Activated naive CD8-positive, alpha-beta T cell treated with anti-CD3 and anti-CD28 coated beads, Interleukin-2, amount 50 U/mL, for 16 hours (primary cell): ENCODE measurements around the gene FBXW11.
"Not testable (repeated sequence)": the region's sequence is repeated elsewhere in the genome, so short reads cannot be mapped to it uniquely, and the experiment has no call there.

Source experiments
- DNase-seq: peaks from one replicate; pipeline ENCODE4 v3.0.0-alpha.2; 2020; ENCODE audit warnings: low read depth, low spot score

Gene FBXW11

GRCh38 chr5:171984748-171985419, 21.6 kb downstream of the FBXW11 start:
- no peak for DNase-seq

- DNase-seq, result no peak
Measured at GRCh38 chr5:171981847-171982246, 24.6 kb downstream of the FBXW11 start.

- DNase-seq, result no peak
Measured at GRCh38 chr5:171980792-171981191, 25.6 kb downstream of the FBXW11 start.

DNA sequence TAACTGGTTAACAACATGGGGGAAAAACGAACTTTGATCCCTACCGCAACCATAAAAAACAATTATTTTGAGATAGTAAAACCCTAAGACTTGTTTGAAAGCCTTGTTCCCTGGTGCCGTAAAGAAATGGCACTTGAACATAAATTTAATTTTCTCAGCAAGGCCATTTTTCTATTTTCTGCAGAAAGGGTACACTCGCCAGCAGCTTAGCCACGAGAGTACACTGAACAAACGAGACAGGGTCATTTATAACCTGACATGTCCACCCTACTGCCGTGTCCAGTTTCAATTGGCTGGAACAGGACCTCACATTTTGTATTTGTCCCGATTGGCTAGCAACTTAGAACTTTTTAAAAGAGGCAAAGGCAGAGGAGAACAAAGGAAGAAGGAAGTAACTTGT, 26.8 kb downstream of the FBXW11 start:
- no peak for DNase-seq

- DNase-seq, result no peak
Measured at GRCh38 chr5:171978519-171978918, 27.9 kb downstream of the FBXW11 start.

- DNase-seq, result no peak
Measured at GRCh38 chr5:171978016-171978415, 28.4 kb downstream of the FBXW11 start.

DNA sequence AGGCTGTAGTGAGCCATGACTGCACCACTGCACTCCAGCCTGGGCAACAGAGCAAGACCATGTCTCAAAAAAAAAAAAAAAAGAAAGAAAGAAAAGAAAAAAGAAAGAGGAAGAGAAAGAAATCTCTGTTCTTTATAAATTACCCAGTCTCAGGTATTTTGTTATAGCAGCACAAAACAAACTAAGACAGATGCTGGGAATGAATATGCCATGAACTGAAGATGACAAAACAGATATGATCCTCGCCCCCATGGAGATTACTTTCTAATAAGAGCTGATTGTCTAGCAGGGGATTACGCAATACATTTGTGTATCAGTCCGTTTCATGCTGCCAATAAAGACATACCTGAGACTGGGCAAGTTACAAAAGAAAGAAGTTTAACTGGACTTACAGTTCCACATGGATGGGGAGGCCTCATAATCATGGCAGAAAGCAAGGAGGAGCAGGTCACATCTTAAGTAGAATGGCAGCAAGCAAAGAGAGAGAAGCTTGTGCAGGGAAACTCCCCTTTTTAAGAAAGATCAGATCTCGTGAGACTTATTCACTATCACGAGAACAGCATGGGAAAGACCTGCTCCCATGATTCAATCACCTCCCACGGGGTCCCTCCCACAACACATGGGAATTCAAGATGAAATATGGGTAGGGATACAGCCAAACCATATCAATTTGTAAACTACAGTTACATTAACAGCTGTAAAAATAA, 29.0 kb downstream of the FBXW11 start:
- DNase-seq, result not testable (repeated sequence)

GRCh38 chr5:171975877-171976667, 30.4 kb downstream of the FBXW11 start:
- DNase-seq, result no peak

- no peak for DNase-seq
Measured at GRCh38 chr5:171975262-171975876, 31.1 kb downstream of the FBXW11 start.

GRCh38 chr5:171970826-171971225, 35.6 kb downstream of the FBXW11 start:
- DNase-seq, result no peak

- no peak for DNase-seq
Measured at GRCh38 chr5:171969288-171969880, 37.1 kb downstream of the FBXW11 start.

- no peak for DNase-seq
Measured at GRCh38 chr5:171968531-171968930, 37.9 kb downstream of the FBXW11 start.

DNA sequence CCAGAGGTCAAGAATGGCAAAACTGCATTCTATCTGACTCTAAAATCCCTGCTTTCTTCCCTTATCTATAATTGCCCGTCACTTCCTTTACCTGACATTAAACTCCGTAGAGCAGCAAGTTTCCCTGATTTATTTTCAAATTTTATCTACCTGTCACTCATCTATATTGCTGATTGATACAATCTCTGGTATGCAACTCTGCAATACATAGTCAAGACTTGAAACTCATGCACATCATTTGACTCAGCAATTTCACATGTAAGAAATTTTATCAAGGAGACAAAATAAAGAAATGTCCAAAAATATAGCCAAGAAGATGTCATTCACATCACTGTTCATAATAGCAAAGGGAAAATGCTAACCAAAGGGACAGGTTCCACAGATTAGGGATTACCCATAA, 39.5 kb downstream of the FBXW11 start:
- DNase-seq, result no peak

GRCh38 chr5:171966270-171966669, 40.2 kb downstream of the FBXW11 start:
- DNase-seq, result no peak

DNA sequence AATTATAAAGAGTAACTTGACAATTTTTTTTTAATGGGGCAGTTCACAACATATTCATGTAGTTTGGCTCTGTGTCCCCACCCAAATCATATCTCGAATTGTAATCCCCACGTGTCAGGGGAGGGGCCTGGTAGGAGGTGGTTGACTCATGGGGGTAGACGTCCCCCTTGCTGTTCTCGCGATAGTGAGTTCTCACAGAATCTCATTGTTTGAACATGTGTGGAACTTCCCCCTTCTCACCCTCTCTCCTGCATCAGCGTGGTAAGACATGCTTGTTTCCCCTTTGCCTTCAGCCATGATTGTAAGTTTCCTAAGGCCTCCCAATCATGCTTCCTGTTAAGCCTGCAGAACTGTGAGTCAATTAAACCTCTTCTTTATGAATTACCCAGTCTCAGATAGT, 40.7 kb downstream of the FBXW11 start:
- DNase-seq, result peak; percentile 11

GRCh38 chr5:171963416-171963815, 43.0 kb downstream of the FBXW11 start:
- DNase-seq, result no peak

- DNase-seq, result peak; percentile 17
Measured at GRCh38 chr5:171961117-171961516, 45.3 kb downstream of the FBXW11 start.

DNA sequence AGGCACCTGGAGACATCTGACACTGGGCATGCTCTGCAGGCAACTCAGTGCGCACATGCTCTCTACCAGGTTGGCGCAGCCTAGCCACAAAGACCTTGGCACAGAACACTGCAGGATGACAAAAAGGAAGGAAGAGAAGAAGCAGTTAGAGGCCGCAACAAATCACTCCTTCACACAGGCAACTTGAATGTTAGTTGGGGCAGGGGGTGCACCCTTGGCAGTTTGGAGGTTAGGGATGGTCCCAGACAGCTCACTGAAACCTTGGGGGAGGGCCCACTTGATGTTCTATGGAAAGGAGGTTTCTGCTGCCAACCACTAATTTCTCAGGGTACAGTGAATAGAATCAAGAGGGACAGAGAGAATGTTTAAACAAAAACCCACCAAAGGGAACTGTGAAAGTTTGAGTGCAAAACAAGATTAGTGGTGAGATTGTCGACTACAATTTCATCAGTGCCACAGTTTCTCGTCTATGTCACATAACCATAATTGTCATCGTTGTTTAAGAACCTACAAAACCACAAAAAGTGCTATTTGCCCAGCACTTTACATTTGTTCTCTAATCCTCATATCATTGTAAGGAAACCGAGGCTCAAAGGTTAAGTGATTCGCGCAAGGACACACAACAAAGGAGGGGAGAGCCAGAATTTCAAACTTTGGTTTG, 48.7 kb downstream of the FBXW11 start:
- DNase-seq, result peak; percentile 17

GRCh38 chr5:171956887-171957495, 49.4 kb downstream of the FBXW11 start:
- no peak for DNase-seq

- DNase-seq, result no peak
Measured at GRCh38 chr5:171956314-171956713, 50.1 kb downstream of the FBXW11 start.

DNA sequence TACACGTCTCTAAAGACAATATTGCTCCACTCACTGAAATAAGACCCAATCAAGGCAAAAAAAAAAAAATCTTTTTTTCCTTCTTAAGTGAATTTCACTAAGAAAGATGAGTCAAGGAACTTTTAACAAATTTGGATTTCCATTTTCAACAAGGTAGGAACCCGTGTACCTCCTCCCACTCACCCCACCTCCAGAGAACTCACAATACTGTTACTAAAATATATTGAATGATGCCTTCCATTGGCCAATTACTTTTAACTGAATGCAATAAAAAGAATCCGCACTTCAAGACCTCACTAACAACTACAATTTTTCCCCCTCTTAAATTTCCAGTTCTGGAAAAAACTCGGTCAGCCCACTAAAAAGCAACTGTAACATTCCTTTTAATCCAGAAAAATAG, 50.7 kb downstream of the FBXW11 start:
- no peak for DNase-seq
